GM12878 (cell line): ENCODE measurements around the gene SLC23A1. TPM values are rescaled to one million over a fixed set of nuclear protein-coding genes. Genes with fewer than 3 reads are reported as not detected.

Source experiments
- ATAC-seq: fragments of 200-7000 bp; cut with Tn5 transposase; 3 replicates; pipeline ENCODE4 v1.9.1; 2020; ENCODE audit warnings: mild to moderate bottlenecking, moderate library complexity
- BruUV-seq: library from RNA; stranded (reverse); fragments of 400-500 nt; replicated peaks from 2 replicates; lab custom pipeline; 2021; lab: Mats Ljungman, UMichigan
- CTCF ChIA-PET: fragments of 300-600 bp; sonication (Branson Sonifier 250); formaldehyde crosslinking; extraction: SDS; loops from one replicate; lab custom pipeline; 2021; ENCODE audit warnings: inconsistent platforms; lab: Yijun Ruan, JAX
- POLR2A ChIA-PET: fragments of 350-600 bp; formaldehyde crosslinking; extraction: SDS; loops from one replicate; lab custom pipeline; 2021; ENCODE audit warnings: inconsistent platforms; lab: Charles Lee
- RAD21 ChIA-PET: fragments of 300-600 bp; sonication (Branson Sonifier 250); formaldehyde crosslinking; loops from one replicate; lab custom pipeline; 2023; ENCODE audit warnings: antibody characterized with exemption; ENCODE audit not compliant: unreplicated experiment; lab: Charles Lee
- SMC1A ChIA-PET: fragments of 300-600 bp; sonication (Branson Sonifier 250); formaldehyde crosslinking; loops from one replicate; lab custom pipeline; 2023; ENCODE audit not compliant: unreplicated experiment, uncharacterized antibody; lab: Charles Lee
- DNase-seq: peaks from one replicate; pipeline ENCODE4 v3.0.0-alpha.2; 2011; ENCODE audit warnings: low read depth, low spot score
- FAIRE-seq: peaks from 3 replicates; lab custom pipeline; 2011; peaks lifted over from hg19 to GRCh38; lab: Jason Lieb, UNC
- H2AFZ ChIP-seq: 2 replicates; pipeline ENCODE4 v1.6.0; 2011; ENCODE audit warnings: low read depth, low read length, control low read depth; ENCODE audit not compliant: control insufficient read depth
- H3K27ac ChIP-seq: 2 replicates; pipeline ENCODE4 v1.5.1; 2011; ENCODE audit warnings: control low read depth; ENCODE audit not compliant: control insufficient read depth, insufficient read depth
- H3K27me3 ChIP-seq, 2 experiments: replicated peaks in 1 of 2; 2 replicates each; pipeline versions ENCODE4 v1.6.0 to v1.6.1; 2011; ENCODE audit warnings: low read length in 1 of 2; ENCODE audit not compliant: control insufficient read depth in 2 of 2, insufficient read depth in 2 of 2
- H3K36me3 ChIP-seq, 2 experiments: 2 replicates each; pipeline ENCODE4 v1.5.1; 2011; ENCODE audit warnings: low read length in 1 of 2; ENCODE audit not compliant: control insufficient read depth in 2 of 2, insufficient read depth in 2 of 2
- H3K4me1 ChIP-seq: 2 replicates; pipeline ENCODE4 v1.6.1; 2011; ENCODE audit warnings: mild to moderate bottlenecking, low read length, moderate library complexity, mixed read lengths; ENCODE audit not compliant: control insufficient read depth, insufficient read depth
- H3K4me2 ChIP-seq: 2 replicates; pipeline ENCODE4 v1.6.0; 2011; ENCODE audit warnings: control low read depth; ENCODE audit not compliant: control insufficient read depth, insufficient read depth
- H3K4me3 ChIP-seq: fragments of 200-600 bp; sonication (generic); 2 replicates; pipeline ENCODE4 v1.5.1; 2016
- H3K79me2 ChIP-seq: 2 replicates; pipeline ENCODE4 v1.6.0; 2011; ENCODE audit warnings: low read length; ENCODE audit not compliant: control insufficient read depth, insufficient read depth
- H3K9ac ChIP-seq: 2 replicates; pipeline ENCODE4 v1.8.0; 2011; ENCODE audit warnings: low read length, control low read depth, mixed read lengths; ENCODE audit not compliant: control insufficient read depth, insufficient read depth
- H3K9me3 ChIP-seq: replicated peaks from 3 replicates; pipeline ENCODE4 v1.5.1; 2011; ENCODE audit warnings: mild to moderate bottlenecking, low read length; ENCODE audit not compliant: control insufficient read depth, insufficient read depth
- H4K20me1 ChIP-seq: 2 replicates; pipeline ENCODE4 v1.6.0; 2011; ENCODE audit not compliant: control insufficient read depth, insufficient read depth
- RELB ChIP-seq: fragments of 450-650 bp; IDR thresholded peaks from 2 replicates; pipeline ENCODE4 v1.6.1; 2017; ENCODE audit warnings: low read depth, mild to moderate bottlenecking, moderate library complexity
- ZBTB11 ChIP-seq: fragments of 450-650 bp; formaldehyde crosslinking; IDR thresholded peaks from 2 replicates; pipeline ENCODE4 v1.5.0; 2022; ENCODE audit warnings: mild to moderate bottlenecking, missing genetic modification characterization
- ZNF622 ChIP-seq: fragments of 450-650 bp; IDR thresholded peaks from 2 replicates; pipeline ENCODE4 v1.6.1; 2017; ENCODE audit warnings: mild to moderate bottlenecking, inconsistent platforms
- WGBS: methylation state at CpG from one replicate; pipeline ENCODE4 v1.1.6; 2016; ENCODE audit warnings: low lambda C conversion rate; ENCODE audit not compliant: insufficient replicate concordance, insufficient coverage; ENCODE audit errors: missing lambda C conversion rate; 5-methylcytosine and 5-hydroxymethylcytosine counted together
- in situ Hi-C: fragments of 300-500 bp; cut with MboI; formaldehyde crosslinking; loops from 9 replicates; pipeline ENCODE4 v1.14.3; 2018; ENCODE audit warnings: mixed read lengths
- intact Hi-C: fragments of 100-400 bp; cut with micrococcal nuclease; formaldehyde crosslinking; loops from one replicate; pipeline ENCODE4 v1.14.2; 2022; ENCODE audit not compliant: unreplicated experiment
- polyA plus RNA-seq, 11 experiments: library from polyadenylated mRNA; depleted of rRNA in 4 of 11; unstranded in 6 of 11; stranded (reverse) in 5 of 11; fragments of >200 nt; fragmentation: Nextera tagmentation in 4 of 11; fragmentation: Illumina TruSeq in 1 of 11; extraction: Ambion mirVana in 4 of 11; extraction: Trizol in 1 of 11; gene quantifications; 1 replicate in 1 of 11; 2 replicates in 10 of 11; pipeline versions ENCODE4 v1.2.1 to v1.2.3, GENCODE V29; 2011 to 2016; ENCODE audit warnings: inconsistent platforms in 2 of 11, missing spikeins in 2 of 11, low read depth in 1 of 11
- total RNA-seq, 4 experiments: library from RNA; depleted of rRNA in 3 of 4; stranded (reverse); fragments of >200 nt in 3 of 4; fragmentation: Illumina TruSeq in 1 of 4; extraction: Trizol in 1 of 4; gene quantifications; 2 replicates each; pipeline versions ENCODE4 v1.2.1 to v1.2.3, GENCODE V29; 2013 to 2021

The SLC23A1 gene
- total and polyA plus RNA-seq, 10 of the 15 experiments (the other 5 are each of a cell fraction or from before 2014, with no cell fraction given) = 0.35 to 4.7 (median 1.6) TPM

DNA sequence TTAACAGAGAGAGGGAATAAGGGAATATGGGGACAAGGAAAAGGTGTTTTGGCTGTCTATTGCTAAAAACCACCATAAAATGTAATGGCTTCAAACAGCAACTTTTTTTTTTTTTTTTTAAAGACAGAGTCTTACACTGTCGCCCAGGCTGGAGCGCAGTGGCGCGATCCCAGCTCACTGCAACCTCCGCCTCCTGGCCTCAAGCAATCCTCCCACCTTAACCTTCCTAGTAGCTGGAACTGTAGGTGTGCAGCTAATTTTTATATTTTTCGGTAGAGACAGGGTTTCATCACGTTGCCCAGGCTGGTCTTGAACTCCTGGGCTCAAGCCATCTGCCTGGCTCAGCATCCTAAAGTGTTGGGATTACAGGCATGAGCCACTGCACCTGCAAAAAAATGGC lies 25.1 kb upstream of the SLC23A1 start:
- ATAC-seq = no peak
- H3K9me3 ChIP-seq = no peaks in the 10 kb centered on the region
- RAD21 ChIA-PET = interaction anchor here (0.7 to 2.2 kb wide), 7 partner anchors 8 to 140 kb away, joined by 3 to 16 read pairs (median 4); no protein-coding TSS in a partner anchor
- no peak for TF ChIP-seq RELB
- no peak for TF ChIP-seq ZBTB11
- TF ChIP-seq ZNF622 = no peak
- TF ChIP-seq, all 136 proteins: peak for 0
- Histone ChIP-seq H4K20me1 (no peaks in the 10 kb centered on the region), H3K4me2 (no peak overlapping the region), H3K4me3 (no peak overlapping the region), H3K27me3 (no peaks in the 10 kb centered on the region), H2AFZ (no peak overlapping the region), H3K79me2 (no peaks in the 10 kb centered on the region), H3K4me1 (peaks cover 18% of the 10 kb centered on the region), H3K9ac (no peak overlapping the region), H3K27ac (no peak overlapping the region), H3K36me3 (no peaks in the 10 kb centered on the region)
- CTCF ChIA-PET = interaction anchor here (0.7 to 3.8 kb wide), 5 partner anchors 11 to 110 kb away, joined by 3 to 39 read pairs (median 6); no protein-coding TSS in a partner anchor
- in situ Hi-C loops (no loop called here), intact Hi-C loops (no loop called here)
- WGBS = 97% methylated on average over 7 of the region's 7 CpGs
- no TSS peak for BruUV-seq
- DNase-seq (no peak), FAIRE-seq (no peak)
- POLR2A ChIA-PET = interaction anchor here (0.7 to 2.7 kb wide), 5 partner anchors 12 to 229 kb away, joined by 3 to 10 read pairs (median 3); partner anchors contain the start of gene DNAJC18
- SMC1A ChIA-PET = interaction anchor here (0.6 to 3.3 kb wide), 10 partner anchors 7 to 136 kb away, joined by 3 to 14 read pairs (median 4); partner anchors contain the start of gene MZB1
